ENCODE data around the gene TNIK.

The TNIK gene

GRCh38 chr3:171285287-171285686 is 174.9 kb downstream of the TNIK start:
- no peaks in the 10 kb centered on the region for H3K36me3 ChIP-seq (ENCODE audit: control insufficient read depth, insufficient read depth, low read length, severe bottlenecking)
- H3K4me3 ChIP-seq (ENCODE audit: low read length), result peak overlapping the region; percentile 51
- DNase-seq (ENCODE audit: low read depth), result no peak
- peaks cover 56% of the 10 kb centered on the region for H3K4me1 ChIP-seq (ENCODE audit: control insufficient read depth, insufficient read depth, low read length)
- H3K9ac ChIP-seq (ENCODE audit: low read length), result peak overlapping the region; percentile 74
- no peaks in the 10 kb centered on the region for H3K27me3 ChIP-seq (replicated peaks; ENCODE audit: control insufficient read depth, insufficient read depth, low read length)
- no peaks in the 10 kb centered on the region for H3K9me3 ChIP-seq (ENCODE audit: control insufficient read depth, low read length)

DNA sequence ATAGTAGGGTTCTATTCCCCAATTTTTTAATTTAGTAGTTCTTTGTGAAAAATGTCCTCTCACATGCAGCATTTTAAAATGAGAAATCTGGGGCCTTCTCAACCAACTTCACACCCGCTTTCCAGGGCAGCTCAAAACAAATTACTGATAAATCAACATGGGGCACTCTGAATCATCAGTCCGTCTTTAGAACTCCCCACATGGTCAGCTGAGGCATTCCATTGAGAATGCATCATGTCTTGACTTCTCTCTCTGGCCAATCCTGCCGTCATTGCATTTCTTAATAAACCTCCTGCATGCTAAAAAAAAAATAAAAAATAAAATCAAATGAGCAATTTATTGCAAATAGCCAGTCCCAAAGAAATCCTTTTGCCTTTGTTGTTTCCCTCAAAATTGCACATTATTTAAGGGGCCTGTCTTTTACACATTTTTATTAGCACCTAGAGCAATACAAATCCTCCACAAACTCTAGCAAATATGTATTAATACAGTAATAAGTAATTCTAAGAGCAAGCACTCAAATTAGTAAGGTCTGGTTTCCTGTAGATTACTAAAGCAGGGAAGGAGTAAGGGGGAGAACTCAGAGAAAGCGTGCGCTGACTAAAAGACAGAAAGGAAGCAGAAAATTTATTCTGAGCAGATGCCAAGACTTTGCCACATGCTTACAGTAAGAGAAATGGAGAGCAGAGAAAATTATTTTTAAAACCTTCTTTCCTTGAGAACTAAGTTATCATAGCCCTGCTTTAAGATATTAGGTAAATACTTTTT is 175.7 kb downstream of the TNIK start:
- no peaks in the 10 kb centered on the region for H3K36me3 ChIP-seq (ENCODE audit: control insufficient read depth, insufficient read depth, low read length, severe bottlenecking)

GRCh38 chr3:171283848-171284222 is 176.4 kb downstream of the TNIK start:
- Histone ChIP-seq H3K36me3 (ENCODE audit: control insufficient read depth, insufficient read depth, low read length, severe bottlenecking) (no peaks in the 10 kb centered on the region), H3K4me1 (ENCODE audit: control insufficient read depth, insufficient read depth, low read length) (peaks cover 63% of the 10 kb centered on the region), H3K9me3 (ENCODE audit: control insufficient read depth, low read length) (no peaks in the 10 kb centered on the region), H3K9ac (ENCODE audit: low read length) (peak overlapping the region; percentile 43), H3K4me3 (ENCODE audit: low read length) (no peak overlapping the region), H3K27me3 (replicated peaks; ENCODE audit: control insufficient read depth, insufficient read depth, low read length) (no peaks in the 10 kb centered on the region)
- DNase-seq (ENCODE audit: low read depth), result no peak

More for the DNA sequence above, 175.7 kb downstream of the TNIK start:
- peak overlapping the region; percentile 51 for H3K4me3 ChIP-seq (ENCODE audit: low read length)
- no peaks in the 10 kb centered on the region for H3K9me3 ChIP-seq (ENCODE audit: control insufficient read depth, low read length)
- peak overlapping the region; percentile 74 for H3K9ac ChIP-seq (ENCODE audit: low read length)
- H3K27me3 ChIP-seq (replicated peaks; ENCODE audit: control insufficient read depth, insufficient read depth, low read length), result no peaks in the 10 kb centered on the region
- H3K4me1 ChIP-seq (ENCODE audit: control insufficient read depth, insufficient read depth, low read length), result peaks cover 57% of the 10 kb centered on the region
- DNase-seq (ENCODE audit: low read depth), result peak; percentile 94

GRCh38 chr3:171283183-171283847 is 176.9 kb downstream of the TNIK start:
- DNase-seq (ENCODE audit: low read depth), result no peak
- Histone ChIP-seq H3K4me3 (ENCODE audit: low read length) (no peak overlapping the region), H3K27me3 (replicated peaks; ENCODE audit: control insufficient read depth, insufficient read depth, low read length) (no peaks in the 10 kb centered on the region), H3K36me3 (ENCODE audit: control insufficient read depth, insufficient read depth, low read length, severe bottlenecking) (no peaks in the 10 kb centered on the region), H3K4me1 (ENCODE audit: control insufficient read depth, insufficient read depth, low read length) (peaks cover 69% of the 10 kb centered on the region), H3K9ac (ENCODE audit: low read length) (peak overlapping the region; percentile 29), H3K9me3 (ENCODE audit: control insufficient read depth, low read length) (no peaks in the 10 kb centered on the region)

GRCh38 chr3:171282041-171282440 is 178.2 kb downstream of the TNIK start:
- Histone ChIP-seq H3K4me3 (ENCODE audit: low read length) (peak overlapping the region; percentile 53), H3K9ac (ENCODE audit: low read length) (no peak overlapping the region), H3K27me3 (replicated peaks; ENCODE audit: control insufficient read depth, insufficient read depth, low read length) (no peaks in the 10 kb centered on the region), H3K9me3 (ENCODE audit: control insufficient read depth, low read length) (no peaks in the 10 kb centered on the region), H3K4me1 (ENCODE audit: control insufficient read depth, insufficient read depth, low read length) (peaks cover 76% of the 10 kb centered on the region), H3K36me3 (ENCODE audit: control insufficient read depth, insufficient read depth, low read length, severe bottlenecking) (no peaks in the 10 kb centered on the region)
- DNase-seq (ENCODE audit: low read depth), result peak; percentile 33

- Histone ChIP-seq H3K4me3 (ENCODE audit: low read length) (peak overlapping the region; percentile 53), H3K36me3 (ENCODE audit: control insufficient read depth, insufficient read depth, low read length, severe bottlenecking) (no peaks in the 10 kb centered on the region), H3K27me3 (replicated peaks; ENCODE audit: control insufficient read depth, insufficient read depth, low read length) (no peaks in the 10 kb centered on the region), H3K4me1 (ENCODE audit: control insufficient read depth, insufficient read depth, low read length) (peaks cover 71% of the 10 kb centered on the region), H3K9ac (ENCODE audit: low read length) (no peak overlapping the region), H3K9me3 (ENCODE audit: control insufficient read depth, low read length) (no peaks in the 10 kb centered on the region)
- DNase-seq (ENCODE audit: low read depth), result no peak
These were observed 178.8 kb downstream of the TNIK start for GRCh38 chr3:171281256-171281992.

DNA sequence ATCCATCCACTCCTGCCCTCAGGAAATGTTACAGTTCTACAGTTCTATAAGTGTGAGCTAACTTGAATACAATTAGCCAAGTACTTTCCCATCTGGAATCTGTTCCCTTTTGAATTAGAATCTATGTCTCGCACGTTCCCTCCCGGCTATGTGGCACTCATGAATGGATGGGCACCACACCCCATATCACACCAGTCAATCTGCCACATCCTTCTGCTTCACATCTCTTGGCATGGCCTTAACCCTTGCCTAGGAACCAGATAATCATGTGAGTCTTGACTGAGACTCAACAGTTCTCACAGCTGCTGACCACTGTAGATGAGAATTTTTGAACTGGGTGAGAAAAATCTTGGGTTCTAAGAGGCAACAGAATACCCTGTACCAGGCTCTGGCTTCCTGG is 180.2 kb downstream of the TNIK start:
- no peaks in the 10 kb centered on the region for H3K36me3 ChIP-seq (ENCODE audit: control insufficient read depth, insufficient read depth, low read length, severe bottlenecking)
- no peaks in the 10 kb centered on the region for H3K27me3 ChIP-seq (replicated peaks; ENCODE audit: control insufficient read depth, insufficient read depth, low read length)
- DNase-seq (ENCODE audit: low read depth), result no peak
- H3K4me3 ChIP-seq (ENCODE audit: low read length), result no peak overlapping the region
- H3K4me1 ChIP-seq (ENCODE audit: control insufficient read depth, insufficient read depth, low read length), result peaks cover 59% of the 10 kb centered on the region
- no peaks in the 10 kb centered on the region for H3K9me3 ChIP-seq (ENCODE audit: control insufficient read depth, low read length)
- no peak overlapping the region for H3K9ac ChIP-seq (ENCODE audit: low read length)

GRCh38 chr3:171278299-171278590 is 182.0 kb downstream of the TNIK start:
- H3K9me3 ChIP-seq (ENCODE audit: control insufficient read depth, low read length), result no peaks in the 10 kb centered on the region
- no peaks in the 10 kb centered on the region for H3K36me3 ChIP-seq (ENCODE audit: control insufficient read depth, insufficient read depth, low read length, severe bottlenecking)
- H3K4me3 ChIP-seq (ENCODE audit: low read length), result no peak overlapping the region
- no peaks in the 10 kb centered on the region for H3K27me3 ChIP-seq (replicated peaks; ENCODE audit: control insufficient read depth, insufficient read depth, low read length)
- no peak overlapping the region for H3K9ac ChIP-seq (ENCODE audit: low read length)
- peaks cover 43% of the 10 kb centered on the region for H3K4me1 ChIP-seq (ENCODE audit: control insufficient read depth, insufficient read depth, low read length)
- no peak for DNase-seq (ENCODE audit: low read depth)

DNA sequence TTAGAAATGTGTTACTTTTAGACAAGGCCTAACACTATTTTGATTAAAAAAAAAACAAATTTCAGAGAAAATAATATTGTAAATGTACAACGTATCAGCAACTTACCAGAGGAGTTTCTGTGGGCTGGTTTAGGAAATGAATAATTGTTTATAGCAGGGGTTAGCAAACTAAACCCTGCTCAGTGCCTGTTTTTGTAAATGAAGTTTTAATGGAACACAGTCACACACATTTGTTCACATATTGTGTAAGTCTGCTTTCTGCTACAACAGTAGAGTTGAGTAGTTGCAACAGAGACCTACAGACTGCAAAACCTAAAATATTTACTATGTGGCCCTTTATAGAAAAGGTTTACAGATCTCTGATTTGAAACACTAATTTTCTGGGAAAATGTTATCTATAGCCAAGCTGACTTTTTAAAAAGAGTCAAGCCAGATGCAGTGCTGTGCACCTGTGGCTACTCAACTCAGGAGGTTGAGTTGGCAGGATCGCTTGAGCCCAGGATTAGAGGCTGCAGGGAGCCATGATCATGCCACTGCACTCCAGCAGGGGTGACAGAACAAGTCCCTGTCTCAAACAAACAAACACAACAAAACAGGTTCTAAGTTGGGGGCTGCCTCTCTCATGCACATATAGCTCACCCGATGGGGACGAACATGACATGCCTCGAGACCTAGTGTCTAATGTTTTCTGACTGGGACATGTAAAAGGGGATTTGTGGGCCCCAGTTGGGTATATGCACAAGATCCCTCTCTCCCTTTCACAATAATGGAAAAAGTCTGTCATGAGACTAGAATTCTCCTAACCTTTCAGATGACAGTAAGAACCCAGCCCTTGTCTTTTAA is 182.5 kb downstream of the TNIK start:
- peak; percentile 19 for DNase-seq (ENCODE audit: low read depth)
- Histone ChIP-seq H3K9ac (ENCODE audit: low read length) (no peak overlapping the region), H3K4me3 (ENCODE audit: low read length) (no peak overlapping the region), H3K36me3 (ENCODE audit: control insufficient read depth, insufficient read depth, low read length, severe bottlenecking) (no peaks in the 10 kb centered on the region), H3K27me3 (replicated peaks; ENCODE audit: control insufficient read depth, insufficient read depth, low read length) (no peaks in the 10 kb centered on the region), H3K9me3 (ENCODE audit: control insufficient read depth, low read length) (no peaks in the 10 kb centered on the region), H3K4me1 (ENCODE audit: control insufficient read depth, insufficient read depth, low read length) (peaks cover 37% of the 10 kb centered on the region)

- Histone ChIP-seq H3K36me3 (ENCODE audit: control insufficient read depth, insufficient read depth, low read length, severe bottlenecking) (no peaks in the 10 kb centered on the region), H3K4me3 (ENCODE audit: low read length) (no peak overlapping the region), H3K4me1 (ENCODE audit: control insufficient read depth, insufficient read depth, low read length) (peaks cover 31% of the 10 kb centered on the region), H3K9ac (ENCODE audit: low read length) (no peak overlapping the region), H3K9me3 (ENCODE audit: control insufficient read depth, low read length) (no peaks in the 10 kb centered on the region), H3K27me3 (replicated peaks; ENCODE audit: control insufficient read depth, insufficient read depth, low read length) (no peaks in the 10 kb centered on the region)
- no peak for DNase-seq (ENCODE audit: low read depth)
These were observed 183.3 kb downstream of the TNIK start for GRCh38 chr3:171276923-171277322.

DNA sequence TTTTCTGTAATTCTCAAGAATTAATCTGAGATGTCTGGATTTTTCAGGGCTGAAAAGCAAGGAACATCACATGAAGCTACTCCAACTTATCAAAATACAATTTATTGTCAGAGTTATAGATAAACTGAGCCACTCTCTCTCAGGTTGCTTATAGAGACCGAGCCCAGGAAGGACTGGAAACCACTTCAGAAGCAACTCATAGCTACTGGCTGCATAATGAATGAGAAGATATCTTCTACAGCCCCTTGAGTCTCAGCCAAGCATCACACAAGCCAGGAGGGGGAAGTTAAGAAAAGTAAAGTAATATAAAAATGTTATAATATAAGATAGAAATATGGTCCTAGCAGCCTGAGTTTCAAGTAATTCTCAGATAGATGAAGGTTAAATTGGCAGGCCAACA is 186.0 kb downstream of the TNIK start:
- H3K27me3 ChIP-seq (replicated peaks; ENCODE audit: control insufficient read depth, insufficient read depth, low read length), result no peaks in the 10 kb centered on the region
- H3K4me3 ChIP-seq (ENCODE audit: low read length), result no peak overlapping the region
- H3K4me1 ChIP-seq (ENCODE audit: control insufficient read depth, insufficient read depth, low read length), result peaks cover 29% of the 10 kb centered on the region
- DNase-seq (ENCODE audit: low read depth), result no peak
- H3K9me3 ChIP-seq (ENCODE audit: control insufficient read depth, low read length), result no peaks in the 10 kb centered on the region
- H3K9ac ChIP-seq (ENCODE audit: low read length), result no peak overlapping the region
- no peaks in the 10 kb centered on the region for H3K36me3 ChIP-seq (ENCODE audit: control insufficient read depth, insufficient read depth, low read length, severe bottlenecking)

Measured in adipocyte (in vitro differentiated cells).